Measurements from ENCODE around the gene NECAP2.

- no peak for TF ChIP-seq POLR2A (IDR thresholded peaks at IDR 0.05)
- TF ChIP-seq, protein P1, sequence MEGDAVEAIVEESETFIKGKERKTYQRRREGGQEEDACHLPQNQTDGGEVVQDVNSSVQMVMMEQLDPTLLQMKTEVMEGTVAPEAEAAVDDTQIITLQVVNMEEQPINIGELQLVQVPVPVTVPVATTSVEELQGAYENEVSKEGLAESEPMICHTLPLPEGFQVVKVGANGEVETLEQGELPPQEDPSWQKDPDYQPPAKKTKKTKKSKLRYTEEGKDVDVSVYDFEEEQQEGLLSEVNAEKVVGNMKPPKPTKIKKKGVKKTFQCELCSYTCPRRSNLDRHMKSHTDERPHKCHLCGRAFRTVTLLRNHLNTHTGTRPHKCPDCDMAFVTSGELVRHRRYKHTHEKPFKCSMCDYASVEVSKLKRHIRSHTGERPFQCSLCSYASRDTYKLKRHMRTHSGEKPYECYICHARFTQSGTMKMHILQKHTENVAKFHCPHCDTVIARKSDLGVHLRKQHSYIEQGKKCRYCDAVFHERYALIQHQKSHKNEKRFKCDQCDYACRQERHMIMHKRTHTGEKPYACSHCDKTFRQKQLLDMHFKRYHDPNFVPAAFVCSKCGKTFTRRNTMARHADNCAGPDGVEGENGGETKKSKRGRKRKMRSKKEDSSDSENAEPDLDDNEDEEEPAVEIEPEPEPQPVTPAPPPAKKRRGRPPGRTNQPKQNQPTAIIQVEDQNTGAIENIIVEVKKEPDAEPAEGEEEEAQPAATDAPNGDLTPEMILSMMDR (IDR thresholded peaks at IDR 0.05): no peak
Measured at GRCh38 chr1:16433030-16433429, 7.5 kb upstream of the NECAP2 start.
